HepG2 (cell line): Measurements from ENCODE around the gene CNTNAP1. TPM values are rescaled to one million over a fixed set of nuclear protein-coding genes. Genes with fewer than 3 reads are reported as not detected.

ENCODE experiments used
- CENPBD1 ChIP-seq: sonication (generic); formaldehyde crosslinking; IDR thresholded peaks from 2 replicates; pipeline ENCODE4 v1.8.0; 2022; ENCODE audit warnings: missing genetic modification reagents, low read depth, mild to moderate bottlenecking, borderline replicate concordance
- ELK4 ChIP-seq: sonication (generic); formaldehyde crosslinking; IDR thresholded peaks from 2 replicates; pipeline ENCODE4 v1.9.0; 2021; ENCODE audit warnings: missing genetic modification reagents, borderline replicate concordance
- MAFK ChIP-seq, 2 experiments: IDR thresholded peaks in 1 of 2; conservative IDR thresholded peaks in 1 of 2; 2 replicates each; pipeline ENCODE4 v1.6.1; 2011; ENCODE audit warnings: improper control_type of control experiment in 2 of 2, low read length in 2 of 2
- RBM39 ChIP-seq: fragments of 200-400 bp; formaldehyde crosslinking; IDR thresholded peaks from one replicate; pipeline ENCODE4 v1.6.1; 2018; ENCODE audit warnings: antibody characterized with exemption, mild to moderate bottlenecking, low read depth, low read length; ENCODE audit not compliant: poor library complexity, severe bottlenecking
- RNF219 ChIP-seq: sonication (generic); formaldehyde crosslinking; IDR thresholded peaks from 2 replicates; pipeline ENCODE4 v1.5.0; 2020; ENCODE audit warnings: mild to moderate bottlenecking, missing genetic modification reagents
- SMARCC2 ChIP-seq: fragments of 450-650 bp; IDR thresholded peaks from 2 replicates; pipeline ENCODE4 v1.6.1; 2017; ENCODE audit warnings: antibody characterized with exemption, mild to moderate bottlenecking
- ZC3H4 ChIP-seq: sonication (generic); formaldehyde crosslinking; IDR thresholded peaks from 2 replicates; pipeline ENCODE4 v1.4.0; 2020; ENCODE audit warnings: missing genetic modification reagents, borderline replicate concordance
- ZNF607 ChIP-seq: sonication (generic); formaldehyde crosslinking; IDR thresholded peaks from 2 replicates; pipeline ENCODE4 v1.5.1; 2020; ENCODE audit warnings: missing genetic modification reagents, mild to moderate bottlenecking, borderline replicate concordance
- polyA plus RNA-seq, 8 experiments: library from polyadenylated mRNA; depleted of rRNA in 3 of 8; stranded (reverse) in 7 of 8; unstranded in 1 of 8; fragments of >200 nt; fragmentation: Illumina TruSeq in 4 of 8; extraction: Trizol in 4 of 8; gene quantifications; 2 replicates each; pipeline versions ENCODE4 v1.2.1 to v1.2.3, GENCODE V29; 2011 to 2016; ENCODE audit warnings: low read depth in 4 of 8, missing spikeins in 1 of 8, mixed read lengths in 1 of 8; ENCODE audit not compliant: insufficient read depth in 1 of 8
- total RNA-seq, 5 experiments: library from RNA; depleted of rRNA; stranded (reverse); fragments of >200 nt; fragmentation: Illumina TruSeq; extraction: Trizol; gene quantifications; 2 replicates each; pipeline ENCODE4 v1.2.3, GENCODE V29; 2016; ENCODE audit warnings: low read depth in 1 of 5
- TF ChIP-seq, protein P1 (sequence below): sonication (generic); formaldehyde crosslinking; IDR thresholded peaks from 2 replicates; pipeline ENCODE4 v1.4.0; 2020; ENCODE audit warnings: mild to moderate bottlenecking, missing genetic modification reagents
- TF ChIP-seq, protein P2 (sequence below): sonication (generic); formaldehyde crosslinking; IDR thresholded peaks from 2 replicates; pipeline ENCODE4 v1.4.0; 2020; ENCODE audit warnings: mild to moderate bottlenecking, missing genetic modification reagents, borderline replicate concordance

The CNTNAP1 gene
- total and polyA plus RNA-seq, 2 of the 13 experiments (the other 11 are each of a cell fraction or from before 2014, with no cell fraction given), result 4.5 to 7.7 TPM

DNA sequence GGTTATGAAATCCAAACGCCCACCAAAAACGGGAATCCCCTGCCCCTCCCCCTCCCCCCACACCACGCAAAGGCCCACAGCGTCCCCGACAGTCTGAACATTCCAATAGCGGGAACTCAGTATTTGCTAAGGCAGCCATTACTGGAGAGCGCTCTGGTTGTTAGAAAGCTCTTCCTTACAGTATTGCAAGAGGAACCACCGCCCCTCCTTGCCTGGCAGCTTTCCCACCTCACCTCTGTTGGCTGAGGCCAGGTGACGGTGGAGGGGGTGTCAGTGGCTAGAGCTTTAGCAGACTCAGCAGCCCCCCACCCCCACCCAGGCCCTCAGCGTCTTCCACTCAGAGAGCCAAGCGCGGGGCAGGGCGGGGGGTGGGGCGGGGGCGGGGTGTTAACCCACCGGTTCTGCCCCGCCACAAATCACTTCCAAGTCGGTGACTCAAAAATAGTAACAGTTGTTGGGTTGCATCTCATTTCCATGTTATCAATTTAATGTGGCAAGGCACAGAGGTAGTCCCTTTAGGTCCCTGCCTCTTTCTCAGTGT is 3.3 kb upstream of the CNTNAP1 start (continued):
- TF ChIP-seq, protein P1, sequence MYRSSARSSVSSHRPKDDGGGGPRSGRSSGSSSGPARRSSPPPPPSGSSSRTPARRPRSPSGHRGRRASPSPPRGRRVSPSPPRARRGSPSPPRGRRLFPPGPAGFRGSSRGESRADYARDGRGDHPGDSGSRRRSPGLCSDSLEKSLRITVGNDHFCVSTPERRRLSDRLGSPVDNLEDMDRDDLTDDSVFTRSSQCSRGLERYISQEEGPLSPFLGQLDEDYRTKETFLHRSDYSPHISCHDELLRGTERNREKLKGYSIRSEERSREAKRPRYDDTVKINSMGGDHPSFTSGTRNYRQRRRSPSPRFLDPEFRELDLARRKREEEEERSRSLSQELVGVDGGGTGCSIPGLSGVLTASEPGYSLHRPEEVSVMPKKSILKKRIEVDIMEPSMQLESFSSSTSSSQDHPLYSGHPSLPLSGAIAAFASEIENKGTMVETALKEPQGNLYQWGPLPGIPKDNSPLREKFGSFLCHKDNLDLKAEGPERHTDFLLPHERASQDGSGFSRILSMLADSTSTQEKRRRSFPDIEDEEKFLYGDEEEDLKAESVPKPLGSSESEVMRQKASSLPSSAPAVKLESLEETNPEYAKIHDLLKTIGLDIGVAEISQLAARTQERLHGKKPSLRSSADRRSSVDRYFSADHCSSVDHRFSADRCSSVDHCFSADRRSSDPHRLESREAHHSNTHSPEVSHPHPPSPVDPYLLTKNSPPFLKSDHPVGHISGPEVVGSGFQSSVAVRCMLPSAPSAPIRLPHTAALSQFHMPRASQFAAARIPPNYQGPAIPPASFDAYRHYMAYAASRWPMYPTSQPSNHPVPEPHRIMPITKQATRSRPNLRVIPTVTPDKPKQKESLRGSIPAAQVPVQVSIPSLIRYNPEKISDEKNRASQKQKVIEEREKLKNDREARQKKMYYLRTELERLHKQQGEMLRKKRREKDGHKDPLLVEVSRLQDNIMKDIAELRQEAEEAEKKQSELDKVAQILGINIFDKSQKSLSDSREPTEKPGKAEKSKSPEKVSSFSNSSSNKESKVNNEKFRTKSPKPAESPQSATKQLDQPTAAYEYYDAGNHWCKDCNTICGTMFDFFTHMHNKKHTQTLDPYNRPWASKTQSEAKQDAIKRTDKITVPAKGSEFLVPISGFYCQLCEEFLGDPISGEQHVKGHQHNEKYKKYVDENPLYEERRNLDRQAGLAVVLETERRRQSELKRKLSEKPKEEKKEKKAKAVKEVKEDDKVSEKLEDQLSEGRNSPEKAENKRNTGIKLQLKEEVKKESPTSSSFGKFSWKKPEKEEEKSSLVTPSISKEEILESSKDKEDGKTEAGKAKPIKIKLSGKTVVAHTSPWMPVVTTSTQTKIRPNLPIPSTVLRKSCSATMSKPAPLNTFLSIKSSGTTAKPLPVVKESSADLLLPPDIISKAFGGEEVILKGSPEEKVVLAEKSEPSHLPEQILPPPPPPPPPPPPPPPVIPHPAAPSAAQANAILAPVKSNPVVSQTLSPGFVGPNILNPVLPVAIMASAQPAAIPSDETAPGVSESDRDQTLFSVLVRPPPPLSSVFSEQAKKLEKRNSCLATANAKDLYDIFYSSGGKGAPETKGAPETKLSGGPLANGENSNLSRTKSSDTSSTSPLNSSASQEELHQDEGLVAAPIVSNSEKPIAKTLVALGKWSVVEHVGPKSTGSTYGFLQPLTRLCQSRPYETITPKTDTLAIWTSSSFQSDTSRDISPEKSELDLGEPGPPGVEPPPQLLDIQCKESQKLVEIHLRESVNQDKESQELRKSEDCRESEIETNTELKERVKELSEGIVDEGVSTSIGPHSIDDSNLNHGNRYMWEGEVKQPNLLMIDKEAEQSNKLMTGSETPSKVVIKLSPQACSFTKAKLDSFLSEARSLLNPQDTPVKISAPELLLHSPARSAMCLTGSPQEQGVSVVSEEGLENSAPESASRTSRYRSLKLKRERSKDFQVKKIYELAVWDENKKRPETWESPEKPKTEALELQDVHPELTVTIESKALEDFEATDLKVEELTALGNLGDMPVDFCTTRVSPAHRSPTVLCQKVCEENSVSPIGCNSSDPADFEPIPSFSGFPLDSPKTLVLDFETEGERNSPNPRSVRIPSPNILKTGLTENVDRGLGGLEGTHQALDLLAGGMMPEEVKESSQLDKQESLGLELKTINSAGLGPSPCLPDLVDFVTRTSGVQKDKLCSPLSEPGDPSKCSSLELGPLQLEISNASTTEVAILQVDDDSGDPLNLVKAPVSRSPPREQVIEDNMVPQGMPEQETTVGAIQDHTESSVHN, result no peak
- TF ChIP-seq ZC3H4 (CRISPR knock-in tag) (peak; percentile 95; the same call in 1 of the 2 replicates), RBM39 (no peak), ELK4 (CRISPR knock-in tag) (no peak), CENPBD1 (no peak), RNF219 (CRISPR knock-in tag) (no peak), SMARCC2 (no peak), MAFK (conservative IDR thresholded peaks at IDR 0.05 in 1 of 2, IDR thresholded peaks at IDR 0.05 in 1 of 2; ENCODE audit: low read length in 2 of 2) (no peak), ZNF607 (CRISPR knock-in tag) (0 out of 2 replicates have a peak, but pooled peaks have one; percentile 11)
- TF ChIP-seq, protein P2, sequence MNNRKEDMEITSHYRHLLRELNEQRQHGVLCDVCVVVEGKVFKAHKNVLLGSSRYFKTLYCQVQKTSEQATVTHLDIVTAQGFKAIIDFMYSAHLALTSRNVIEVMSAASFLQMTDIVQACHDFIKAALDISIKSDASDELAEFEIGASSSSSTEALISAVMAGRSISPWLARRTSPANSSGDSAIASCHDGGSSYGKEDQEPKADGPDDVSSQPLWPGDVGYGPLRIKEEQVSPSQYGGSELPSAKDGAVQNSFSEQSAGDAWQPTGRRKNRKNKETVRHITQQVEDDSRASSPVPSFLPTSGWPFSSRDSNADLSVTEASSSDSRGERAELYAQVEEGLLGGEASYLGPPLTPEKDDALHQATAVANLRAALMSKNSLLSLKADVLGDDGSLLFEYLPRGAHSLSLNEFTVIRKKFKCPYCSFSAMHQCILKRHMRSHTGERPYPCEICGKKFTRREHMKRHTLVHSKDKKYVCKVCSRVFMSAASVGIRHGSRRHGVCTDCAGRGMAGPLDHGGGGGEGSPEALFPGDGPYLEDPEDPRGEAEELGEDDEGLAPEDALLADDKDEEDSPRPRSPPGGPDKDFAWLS (CRISPR knock-in tag), result no peak
